Activated naive CD8-positive, alpha-beta T cell treated with anti-CD3 and anti-CD28 coated beads, Interleukin-2, amount 50 U/mL, for 24 hours (primary cell): ENCODE measurements around the gene SPACA9.

Source experiments
- ATAC-seq: fragments of 150-1000 bp; cut with Tn5 transposase; one replicate; pipeline ENCODE4 v1.10.0; 2021
- DNase-seq: peaks from one replicate; pipeline ENCODE4 v3.0.0; 2021
- H3K27ac Mint-ChIP-seq: one replicate; pipeline ENCODE4 v1.8.0; 2021; ENCODE audit warnings: mild to moderate bottlenecking, mixed read lengths
- H3K27me3 Mint-ChIP-seq: one replicate; pipeline ENCODE4 v1.8.0; 2021; ENCODE audit warnings: mixed read lengths
- H3K36me3 Mint-ChIP-seq: one replicate; pipeline ENCODE4 v1.8.0; 2021; ENCODE audit warnings: low read depth, mixed read lengths
- H3K4me1 Mint-ChIP-seq: one replicate; pipeline ENCODE4 v1.8.0; 2021; ENCODE audit warnings: mixed read lengths
- H3K4me3 Mint-ChIP-seq: one replicate; pipeline ENCODE4 v1.8.0; 2021; ENCODE audit warnings: mild to moderate bottlenecking, moderate library complexity, mixed read lengths
- H3K9me3 Mint-ChIP-seq: one replicate; pipeline ENCODE4 v1.8.0; 2021; ENCODE audit warnings: mixed read lengths

The SPACA9 gene

GRCh38 chr9:132854832-132855231 lies 23.9 kb upstream of the SPACA9 start:
- Mint-ChIP-seq H3K36me3 (no peaks in the 10 kb centered on the region), H3K4me1 (peaks cover 11% of the 10 kb centered on the region), H3K27ac (no peak overlapping the region), H3K9me3 (no peaks in the 10 kb centered on the region), H3K27me3 (peaks cover 2% of the 10 kb centered on the region), H3K4me3 (no peak overlapping the region)
- no peak for DNase-seq
- ATAC-seq = no peak

- Mint-ChIP-seq H3K27ac (no peak overlapping the region), H3K4me1 (peaks cover 7% of the 10 kb centered on the region), H3K4me3 (no peak overlapping the region), H3K36me3 (no peaks in the 10 kb centered on the region), H3K27me3 (peaks cover 2% of the 10 kb centered on the region), H3K9me3 (no peaks in the 10 kb centered on the region)
- ATAC-seq (no peak), DNase-seq (no peak)
Observed at GRCh38 chr9:132855904-132856303, 22.8 kb upstream of the SPACA9 start.

GRCh38 chr9:132857031-132857430 lies 21.7 kb upstream of the SPACA9 start:
- H3K4me3 Mint-ChIP-seq = no peak overlapping the region
- H3K27ac Mint-ChIP-seq = no peak overlapping the region
- ATAC-seq (no peak), DNase-seq (no peak)
- H3K36me3 Mint-ChIP-seq = no peaks in the 10 kb centered on the region
- H3K4me1 Mint-ChIP-seq = no peaks in the 10 kb centered on the region
- H3K9me3 Mint-ChIP-seq = no peaks in the 10 kb centered on the region
- H3K27me3 Mint-ChIP-seq = no peaks in the 10 kb centered on the region

- no peak overlapping the region for H3K27ac Mint-ChIP-seq
- H3K9me3 Mint-ChIP-seq = no peaks in the 10 kb centered on the region
- no peak overlapping the region for H3K4me3 Mint-ChIP-seq
- H3K4me1 Mint-ChIP-seq = peaks cover 5% of the 10 kb centered on the region
- peaks cover 3% of the 10 kb centered on the region for H3K27me3 Mint-ChIP-seq
- ATAC-seq = no peak
- DNase-seq = no peak
- no peaks in the 10 kb centered on the region for H3K36me3 Mint-ChIP-seq
Observed at GRCh38 chr9:132857616-132858342, 20.9 kb upstream of the SPACA9 start.

- ATAC-seq (no peak), DNase-seq (no peak)
- no peaks in the 10 kb centered on the region for H3K9me3 Mint-ChIP-seq
- H3K4me3 Mint-ChIP-seq = no peak overlapping the region
- H3K4me1 Mint-ChIP-seq = peaks cover 5% of the 10 kb centered on the region
- H3K27ac Mint-ChIP-seq = no peak overlapping the region
- H3K27me3 Mint-ChIP-seq = peaks cover 3% of the 10 kb centered on the region
- H3K36me3 Mint-ChIP-seq = no peaks in the 10 kb centered on the region
Observed at GRCh38 chr9:132858751-132859150, 19.9 kb upstream of the SPACA9 start.

- Mint-ChIP-seq H3K4me3 (no peak overlapping the region), H3K27ac (no peak overlapping the region), H3K36me3 (no peaks in the 10 kb centered on the region), H3K4me1 (peaks cover 13% of the 10 kb centered on the region), H3K9me3 (no peaks in the 10 kb centered on the region), H3K27me3 (peaks cover 3% of the 10 kb centered on the region)
- no peak for ATAC-seq
- DNase-seq = no peak
Observed at GRCh38 chr9:132861666-132862065, 17.0 kb upstream of the SPACA9 start.

- no peaks in the 10 kb centered on the region for H3K36me3 Mint-ChIP-seq
- DNase-seq = no peak
- peaks cover 13% of the 10 kb centered on the region for H3K4me1 Mint-ChIP-seq
- H3K27ac Mint-ChIP-seq = no peak overlapping the region
- no peak overlapping the region for H3K4me3 Mint-ChIP-seq
- H3K9me3 Mint-ChIP-seq = no peaks in the 10 kb centered on the region
- peaks cover 3% of the 10 kb centered on the region for H3K27me3 Mint-ChIP-seq
- ATAC-seq = peak; percentile 72
Observed at GRCh38 chr9:132862533-132862932, 16.2 kb upstream of the SPACA9 start.

- no peaks in the 10 kb centered on the region for H3K9me3 Mint-ChIP-seq
- H3K27me3 Mint-ChIP-seq = peaks cover 3% of the 10 kb centered on the region
- peaks cover 13% of the 10 kb centered on the region for H3K4me1 Mint-ChIP-seq
- no peaks in the 10 kb centered on the region for H3K36me3 Mint-ChIP-seq
- no peak for DNase-seq
- H3K27ac Mint-ChIP-seq = no peak overlapping the region
- no peak overlapping the region for H3K4me3 Mint-ChIP-seq
- no peak for ATAC-seq
Observed at GRCh38 chr9:132863096-132863495, 15.6 kb upstream of the SPACA9 start.

GRCh38 chr9:132864277-132864676 lies 14.4 kb upstream of the SPACA9 start:
- Mint-ChIP-seq H3K36me3 (no peaks in the 10 kb centered on the region), H3K4me3 (no peak overlapping the region), H3K4me1 (peaks cover 13% of the 10 kb centered on the region), H3K27ac (no peak overlapping the region), H3K27me3 (peaks cover 3% of the 10 kb centered on the region), H3K9me3 (no peaks in the 10 kb centered on the region)
- ATAC-seq (peak; percentile 56), DNase-seq (no peak)

GRCh38 chr9:132864691-132865090 lies 14.0 kb upstream of the SPACA9 start:
- DNase-seq (no peak), ATAC-seq (no peak)
- H3K27ac Mint-ChIP-seq = no peak overlapping the region
- no peaks in the 10 kb centered on the region for H3K9me3 Mint-ChIP-seq
- no peaks in the 10 kb centered on the region for H3K36me3 Mint-ChIP-seq
- peaks cover 3% of the 10 kb centered on the region for H3K27me3 Mint-ChIP-seq
- H3K4me3 Mint-ChIP-seq = no peak overlapping the region
- peaks cover 15% of the 10 kb centered on the region for H3K4me1 Mint-ChIP-seq

- peaks cover 16% of the 10 kb centered on the region for H3K4me1 Mint-ChIP-seq
- peaks cover 5% of the 10 kb centered on the region for H3K27me3 Mint-ChIP-seq
- H3K9me3 Mint-ChIP-seq = no peaks in the 10 kb centered on the region
- no peaks in the 10 kb centered on the region for H3K36me3 Mint-ChIP-seq
- H3K4me3 Mint-ChIP-seq = no peak overlapping the region
- H3K27ac Mint-ChIP-seq = no peak overlapping the region
- ATAC-seq = no peak
- DNase-seq = no peak
Observed at GRCh38 chr9:132866898-132867297, 11.8 kb upstream of the SPACA9 start.

- no peaks in the 10 kb centered on the region for H3K9me3 Mint-ChIP-seq
- H3K36me3 Mint-ChIP-seq = no peaks in the 10 kb centered on the region
- peaks cover 2% of the 10 kb centered on the region for H3K27me3 Mint-ChIP-seq
- no peak overlapping the region for H3K27ac Mint-ChIP-seq
- no peak for ATAC-seq
- DNase-seq = no peak
- H3K4me1 Mint-ChIP-seq = peaks cover 13% of the 10 kb centered on the region
- no peak overlapping the region for H3K4me3 Mint-ChIP-seq
Observed at GRCh38 chr9:132869266-132869665, 9.4 kb upstream of the SPACA9 start.

GRCh38 chr9:132873403-132873802 lies 5.3 kb upstream of the SPACA9 start:
- H3K27me3 Mint-ChIP-seq = peaks cover 2% of the 10 kb centered on the region
- DNase-seq (no peak), ATAC-seq (no peak)
- H3K4me3 Mint-ChIP-seq = peak overlapping the region; percentile 54
- H3K9me3 Mint-ChIP-seq = no peaks in the 10 kb centered on the region
- no peak overlapping the region for H3K27ac Mint-ChIP-seq
- no peaks in the 10 kb centered on the region for H3K36me3 Mint-ChIP-seq
- H3K4me1 Mint-ChIP-seq = peaks cover 13% of the 10 kb centered on the region

GRCh38 chr9:132875159-132875558 lies 3.5 kb upstream of the SPACA9 start:
- peaks cover 2% of the 10 kb centered on the region for H3K27me3 Mint-ChIP-seq
- no peak overlapping the region for H3K4me3 Mint-ChIP-seq
- no peaks in the 10 kb centered on the region for H3K36me3 Mint-ChIP-seq
- no peak overlapping the region for H3K27ac Mint-ChIP-seq
- H3K4me1 Mint-ChIP-seq = peaks cover 20% of the 10 kb centered on the region
- no peaks in the 10 kb centered on the region for H3K9me3 Mint-ChIP-seq
- no peak for DNase-seq
- no peak for ATAC-seq

GRCh38 chr9:132876849-132877248 lies 1.8 kb upstream of the SPACA9 start:
- Mint-ChIP-seq H3K27me3 (no peaks in the 10 kb centered on the region), H3K36me3 (no peaks in the 10 kb centered on the region), H3K27ac (no peak overlapping the region), H3K4me3 (peak overlapping the region; percentile 76), H3K9me3 (no peaks in the 10 kb centered on the region), H3K4me1 (peaks cover 23% of the 10 kb centered on the region)
- ATAC-seq (no peak), DNase-seq (no peak)

GRCh38 chr9:132877458-132877823 lies 1.3 kb upstream of the SPACA9 start:
- H3K4me3 Mint-ChIP-seq = peak overlapping the region; percentile 76
- no peak overlapping the region for H3K27ac Mint-ChIP-seq
- H3K4me1 Mint-ChIP-seq = peaks cover 23% of the 10 kb centered on the region
- DNase-seq (no peak), ATAC-seq (no peak)
- no peaks in the 10 kb centered on the region for H3K36me3 Mint-ChIP-seq
- H3K27me3 Mint-ChIP-seq = no peaks in the 10 kb centered on the region
- H3K9me3 Mint-ChIP-seq = no peaks in the 10 kb centered on the region
